Measurements from ENCODE around the gene PLXNC1.

DNA sequence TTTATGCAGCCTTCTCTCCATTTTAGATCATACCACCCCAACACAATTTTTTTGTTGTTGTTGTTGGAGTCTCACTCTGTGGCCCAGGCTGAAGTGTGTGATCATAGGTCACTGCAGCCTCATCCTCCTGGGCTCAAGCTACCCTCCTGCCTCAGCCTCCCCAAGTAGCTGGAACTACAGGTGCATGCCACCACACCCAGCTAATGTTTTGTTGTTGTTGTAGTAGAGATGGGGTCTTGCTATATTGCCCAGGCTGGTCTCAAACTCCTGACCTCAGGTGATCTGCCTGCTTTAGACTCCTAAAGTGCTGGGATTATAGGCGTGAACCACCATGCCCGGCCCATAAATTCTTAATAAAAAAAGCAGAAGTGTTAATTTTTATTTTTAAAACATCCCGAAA, 111.6 kb downstream of the PLXNC1 start:
- no peak for TF ChIP-seq POLR2A (IDR thresholded peaks at IDR 0.05)
- TF ChIP-seq, protein P1, sequence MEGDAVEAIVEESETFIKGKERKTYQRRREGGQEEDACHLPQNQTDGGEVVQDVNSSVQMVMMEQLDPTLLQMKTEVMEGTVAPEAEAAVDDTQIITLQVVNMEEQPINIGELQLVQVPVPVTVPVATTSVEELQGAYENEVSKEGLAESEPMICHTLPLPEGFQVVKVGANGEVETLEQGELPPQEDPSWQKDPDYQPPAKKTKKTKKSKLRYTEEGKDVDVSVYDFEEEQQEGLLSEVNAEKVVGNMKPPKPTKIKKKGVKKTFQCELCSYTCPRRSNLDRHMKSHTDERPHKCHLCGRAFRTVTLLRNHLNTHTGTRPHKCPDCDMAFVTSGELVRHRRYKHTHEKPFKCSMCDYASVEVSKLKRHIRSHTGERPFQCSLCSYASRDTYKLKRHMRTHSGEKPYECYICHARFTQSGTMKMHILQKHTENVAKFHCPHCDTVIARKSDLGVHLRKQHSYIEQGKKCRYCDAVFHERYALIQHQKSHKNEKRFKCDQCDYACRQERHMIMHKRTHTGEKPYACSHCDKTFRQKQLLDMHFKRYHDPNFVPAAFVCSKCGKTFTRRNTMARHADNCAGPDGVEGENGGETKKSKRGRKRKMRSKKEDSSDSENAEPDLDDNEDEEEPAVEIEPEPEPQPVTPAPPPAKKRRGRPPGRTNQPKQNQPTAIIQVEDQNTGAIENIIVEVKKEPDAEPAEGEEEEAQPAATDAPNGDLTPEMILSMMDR (IDR thresholded peaks at IDR 0.05): no peak
